ENCODE data around the gene TMTC2.

TMTC2 gene

GRCh38 chr12:82867762-82868500 lies 181.2 kb downstream of the TMTC2 start:
- H3K27ac ChIP-seq, result no peak overlapping the region
- no peak for DNase-seq (ENCODE audit: low read depth, low spot score)
- H3K4me3 ChIP-seq, result no peak overlapping the region
- no peaks in the 10 kb centered on the region for H3K36me3 ChIP-seq (ENCODE audit: insufficient read depth, low read length)
- no peak overlapping the region for H3K9ac ChIP-seq (ENCODE audit: insufficient read length)
- TF ChIP-seq EZH2 (IDR thresholded peaks at IDR 0.05), result no peak
- no peak for TF ChIP-seq FOXP2 (optimal IDR thresholded peaks at IDR 0.05; ENCODE audit: control extremely low read depth, extremely low read length, insufficient read depth)
- no peak for TF ChIP-seq POLR2AphosphoS5 (IDR thresholded peaks at IDR 0.05; ENCODE audit: borderline replicate concordance, low read depth, low read length)
- H3K9me3 ChIP-seq (ENCODE audit: low read depth, low read length), result no peaks in the 10 kb centered on the region

- DNase-seq (ENCODE audit: low read depth, low spot score), result peak; percentile 28
- no peak overlapping the region for H3K9ac ChIP-seq (ENCODE audit: insufficient read length)
- TF ChIP-seq EZH2 (IDR thresholded peaks at IDR 0.05), result no peak
- no peak for TF ChIP-seq POLR2AphosphoS5 (IDR thresholded peaks at IDR 0.05; ENCODE audit: borderline replicate concordance, low read depth, low read length)
- peak overlapping the region; percentile 76 for H3K27ac ChIP-seq
- H3K4me3 ChIP-seq, result peak overlapping the region; percentile 33
- H3K36me3 ChIP-seq (ENCODE audit: insufficient read depth, low read length), result no peaks in the 10 kb centered on the region
- no peaks in the 10 kb centered on the region for H3K9me3 ChIP-seq (ENCODE audit: low read depth, low read length)
These were observed 184.2 kb downstream of the TMTC2 start for GRCh38 chr12:82870771-82871377.

- no peak for DNase-seq (ENCODE audit: low read depth, low spot score)
- TF ChIP-seq EZH2 (IDR thresholded peaks at IDR 0.05) (no peak), POLR2AphosphoS5 (IDR thresholded peaks at IDR 0.05; ENCODE audit: borderline replicate concordance, low read depth, low read length) (no peak), FOXP2 (optimal IDR thresholded peaks at IDR 0.05; ENCODE audit: control extremely low read depth, extremely low read length, insufficient read depth) (no peak)
- Histone ChIP-seq H3K9ac (ENCODE audit: insufficient read length) (no peak overlapping the region), H3K27ac (peak overlapping the region; percentile 21; the same call in 1 of the 2 replicates), H3K9me3 (ENCODE audit: low read depth, low read length) (no peaks in the 10 kb centered on the region), H3K36me3 (ENCODE audit: insufficient read depth, low read length) (no peaks in the 10 kb centered on the region), H3K4me3 (no peak overlapping the region)
These were observed 185.4 kb downstream of the TMTC2 start for GRCh38 chr12:82872088-82872487.

GRCh38 chr12:82873309-82873708 lies 186.6 kb downstream of the TMTC2 start:
- H3K4me3 ChIP-seq, result no peak overlapping the region
- TF ChIP-seq FOXP2 (optimal IDR thresholded peaks at IDR 0.05; ENCODE audit: control extremely low read depth, extremely low read length, insufficient read depth), result no peak
- TF ChIP-seq POLR2AphosphoS5 (IDR thresholded peaks at IDR 0.05; ENCODE audit: borderline replicate concordance, low read depth, low read length), result no peak
- TF ChIP-seq EZH2 (IDR thresholded peaks at IDR 0.05), result no peak
- H3K36me3 ChIP-seq (ENCODE audit: insufficient read depth, low read length), result no peaks in the 10 kb centered on the region
- H3K9me3 ChIP-seq (ENCODE audit: low read depth, low read length), result no peaks in the 10 kb centered on the region
- no peak overlapping the region for H3K27ac ChIP-seq
- no peak overlapping the region for H3K9ac ChIP-seq (ENCODE audit: insufficient read length)
- no peak for DNase-seq (ENCODE audit: low read depth, low spot score)

GRCh38 chr12:82873951-82874350 lies 187.2 kb downstream of the TMTC2 start:
- Histone ChIP-seq H3K9me3 (ENCODE audit: low read depth, low read length) (no peaks in the 10 kb centered on the region), H3K4me3 (no peak overlapping the region), H3K27ac (no peak overlapping the region), H3K36me3 (ENCODE audit: insufficient read depth, low read length) (no peaks in the 10 kb centered on the region), H3K9ac (ENCODE audit: insufficient read length) (no peak overlapping the region)
- DNase-seq (ENCODE audit: low read depth, low spot score), result no peak
- TF ChIP-seq POLR2AphosphoS5 (IDR thresholded peaks at IDR 0.05; ENCODE audit: borderline replicate concordance, low read depth, low read length) (no peak), EZH2 (IDR thresholded peaks at IDR 0.05) (no peak), FOXP2 (optimal IDR thresholded peaks at IDR 0.05; ENCODE audit: control extremely low read depth, extremely low read length, insufficient read depth) (no peak)

- Histone ChIP-seq H3K27ac (no peak overlapping the region), H3K9me3 (ENCODE audit: low read depth, low read length) (no peaks in the 10 kb centered on the region), H3K4me3 (no peak overlapping the region), H3K36me3 (ENCODE audit: insufficient read depth, low read length) (no peaks in the 10 kb centered on the region), H3K9ac (ENCODE audit: insufficient read length) (no peak overlapping the region)
- no peak for DNase-seq (ENCODE audit: low read depth, low spot score)
- no peak for TF ChIP-seq EZH2 (IDR thresholded peaks at IDR 0.05)
- TF ChIP-seq FOXP2 (optimal IDR thresholded peaks at IDR 0.05; ENCODE audit: control extremely low read depth, extremely low read length, insufficient read depth), result no peak
- no peak for TF ChIP-seq POLR2AphosphoS5 (IDR thresholded peaks at IDR 0.05; ENCODE audit: borderline replicate concordance, low read depth, low read length)
These were observed 188.2 kb downstream of the TMTC2 start for GRCh38 chr12:82874945-82875344.

GRCh38 chr12:82876075-82876474 lies 189.4 kb downstream of the TMTC2 start:
- H3K4me3 ChIP-seq, result no peak overlapping the region

GRCh38 chr12:82877963-82878362 lies 191.3 kb downstream of the TMTC2 start:
- H3K36me3 ChIP-seq (ENCODE audit: insufficient read depth, low read length), result no peaks in the 10 kb centered on the region
- H3K9ac ChIP-seq (ENCODE audit: insufficient read length), result no peak overlapping the region
- no peak for TF ChIP-seq EZH2 (IDR thresholded peaks at IDR 0.05)
- TF ChIP-seq FOXP2 (optimal IDR thresholded peaks at IDR 0.05; ENCODE audit: control extremely low read depth, extremely low read length, insufficient read depth), result no peak
- no peak for TF ChIP-seq POLR2AphosphoS5 (IDR thresholded peaks at IDR 0.05; ENCODE audit: borderline replicate concordance, low read depth, low read length)
- H3K27ac ChIP-seq, result no peak overlapping the region
- H3K4me3 ChIP-seq, result no peak overlapping the region
- H3K9me3 ChIP-seq (ENCODE audit: low read depth, low read length), result no peaks in the 10 kb centered on the region
- DNase-seq (ENCODE audit: low read depth, low spot score), result no peak

More at GRCh38 chr12:82876075-82876474, 189.4 kb downstream of the TMTC2 start:
- H3K9me3 ChIP-seq (ENCODE audit: low read depth, low read length), result no peaks in the 10 kb centered on the region
- H3K9ac ChIP-seq (ENCODE audit: insufficient read length), result no peak overlapping the region
- no peak overlapping the region for H3K27ac ChIP-seq
- no peak for TF ChIP-seq EZH2 (IDR thresholded peaks at IDR 0.05)
- TF ChIP-seq POLR2AphosphoS5 (IDR thresholded peaks at IDR 0.05; ENCODE audit: borderline replicate concordance, low read depth, low read length), result no peak
- TF ChIP-seq FOXP2 (optimal IDR thresholded peaks at IDR 0.05; ENCODE audit: control extremely low read depth, extremely low read length, insufficient read depth), result no peak
- no peak for DNase-seq (ENCODE audit: low read depth, low spot score)
- H3K36me3 ChIP-seq (ENCODE audit: insufficient read depth, low read length), result no peaks in the 10 kb centered on the region

Measured in SK-N-MC (cell line).